Endothelial cell of umbilical vein (primary cell): ENCODE results near the gene P4HB. TPM values are rescaled to one million over a fixed set of nuclear protein-coding genes. Genes with fewer than 3 reads are reported as not detected.

Experiments
- BruUV-seq: library from RNA; stranded (reverse); fragments of 400-500 nt; replicated peaks from 2 replicates; lab custom pipeline; 2021; lab: Mats Ljungman, UMichigan
- CTCF ChIA-PET: fragments of 300-600, 350-600 bp; sonication (Branson Sonifier 250); formaldehyde crosslinking; loops from one replicate; lab custom pipeline; 2021; ENCODE audit warnings: antibody characterized with exemption, inconsistent platforms; lab: Charles Lee
- POLR2A ChIA-PET: fragments of 300-600, 350-600 bp; sonication (Branson Sonifier 250); formaldehyde crosslinking; loops from one replicate; lab custom pipeline; 2021; ENCODE audit warnings: antibody characterized with exemption, inconsistent platforms; lab: Charles Lee
- DNase-seq: peaks from one replicate; pipeline ENCODE4 v3.0.0-alpha.2; 2011; ENCODE audit warnings: low read depth, low spot score
- FAIRE-seq: peaks from 2 replicates; lab custom pipeline; 2011; peaks lifted over from hg19 to GRCh38; lab: Jason Lieb, UNC
- H2AFZ ChIP-seq: 2 replicates; pipeline ENCODE4 v1.6.0; 2012; ENCODE audit warnings: low read depth, low read length, control low read depth, inconsistent platforms
- H3K27ac ChIP-seq: 2 replicates; pipeline ENCODE4 v1.5.1; 2011; ENCODE audit warnings: low read depth, mild to moderate bottlenecking, control low read depth, low read length, moderate library complexity; ENCODE audit not compliant: insufficient read depth
- H3K27me3 ChIP-seq, 2 experiments: 2 replicates each; pipeline versions ENCODE4 v1.6.0 to v1.6.1; 2011; ENCODE audit warnings: low read length in 2 of 2, mixed read lengths in 1 of 2; ENCODE audit not compliant: control insufficient read depth in 2 of 2, insufficient read depth in 2 of 2
- H3K36me3 ChIP-seq, 2 experiments: 2 replicates in 1 of 2; 3 replicates in 1 of 2; pipeline ENCODE4 v1.5.1; 2011; ENCODE audit warnings: low read length in 2 of 2, mild to moderate bottlenecking in 1 of 2, moderate library complexity in 1 of 2; ENCODE audit not compliant: control insufficient read depth in 2 of 2, insufficient read depth in 2 of 2; ENCODE audit errors: extremely low read depth in 1 of 2
- H3K4me1 ChIP-seq: 3 replicates; pipeline ENCODE4 v1.5.1; 2011; ENCODE audit warnings: mild to moderate bottlenecking, low read length; ENCODE audit not compliant: control insufficient read depth, insufficient read depth; ENCODE audit errors: extremely low read depth
- H3K4me2 ChIP-seq: 2 replicates; pipeline ENCODE4 v1.6.1; 2011; ENCODE audit warnings: low read length, control low read depth, mixed read lengths; ENCODE audit not compliant: insufficient read depth
- H3K4me3 ChIP-seq, 3 experiments: fragments of 200-600 bp in 1 of 3; sonication (generic), shearing (Covaris generic) in 1 of 3; replicated peaks in 1 of 3; 2 replicates each; pipeline ENCODE4 v1.5.1; 2011 to 2016; ENCODE audit warnings: control low read depth in 3 of 3, low read length in 3 of 3, mild to moderate bottlenecking in 2 of 3, inconsistent platforms in 1 of 3, low read depth in 1 of 3, moderate library complexity in 1 of 3; ENCODE audit not compliant: insufficient read depth in 1 of 3
- H3K79me2 ChIP-seq: 2 replicates; pipeline ENCODE4 v1.6.0; 2012; ENCODE audit warnings: low read length, inconsistent platforms; ENCODE audit not compliant: control insufficient read depth, insufficient read depth
- H3K9ac ChIP-seq: replicated peaks from 2 replicates; pipeline ENCODE3; 2011; ENCODE audit warnings: low read length, control low read depth; ENCODE audit not compliant: insufficient read depth; ENCODE audit errors: extremely low read depth
- H3K9me1 ChIP-seq: replicated peaks from 3 replicates; pipeline ENCODE4 v1.6.0; 2011; ENCODE audit warnings: mild to moderate bottlenecking, low read length; ENCODE audit not compliant: control insufficient read depth, insufficient read depth; ENCODE audit errors: extremely low read depth
- H3K9me3 ChIP-seq: replicated peaks from 2 replicates; pipeline ENCODE4 v1.5.1; 2012; ENCODE audit warnings: low read length, inconsistent platforms; ENCODE audit not compliant: control insufficient read depth, insufficient read depth
- H4K20me1 ChIP-seq: replicated peaks from 2 replicates; pipeline ENCODE3; 2011; ENCODE audit warnings: mild to moderate bottlenecking, low read length; ENCODE audit not compliant: control insufficient read depth, insufficient read depth; ENCODE audit errors: extremely low read depth
- EZH2 ChIP-seq: IDR thresholded peaks from 2 replicates; pipeline ENCODE4 v1.6.1; 2012; ENCODE audit warnings: borderline replicate concordance, low read depth, mild to moderate bottlenecking, moderate library complexity, low read length, inconsistent platforms; ENCODE audit not compliant: severe bottlenecking
- FOS ChIP-seq: IDR thresholded peaks from 2 replicates; pipeline ENCODE4 v1.6.1; 2011; ENCODE audit warnings: mild to moderate bottlenecking, low read length, moderate library complexity, borderline replicate concordance; ENCODE audit not compliant: insufficient read depth
- GATA2 ChIP-seq: IDR thresholded peaks from 2 replicates; pipeline ENCODE4 v1.7.0; 2011; ENCODE audit warnings: low read depth, mild to moderate bottlenecking, moderate library complexity, mixed read lengths, low read length; ENCODE audit not compliant: insufficient read length, insufficient read depth
- JUN ChIP-seq: IDR thresholded peaks from 2 replicates; pipeline ENCODE4 v1.6.1; 2011; ENCODE audit warnings: borderline replicate concordance, low read depth; ENCODE audit not compliant: insufficient read length, insufficient read depth
- MYC ChIP-seq: IDR thresholded peaks from one replicate; pipeline ENCODE4 v1.6.1; 2011; ENCODE audit warnings: mild to moderate bottlenecking, low read depth, low read length
- POLR2A ChIP-seq: IDR thresholded peaks from 2 replicates; pipeline ENCODE4 v1.6.1; 2012; ENCODE audit warnings: low read depth, mild to moderate bottlenecking, control low read depth, low read length
- POLR2AphosphoS5 ChIP-seq: IDR thresholded peaks from 2 replicates; pipeline ENCODE4 v1.6.1; 2012; ENCODE audit warnings: low read depth, mild to moderate bottlenecking, control low read depth, low read length, moderate library complexity; ENCODE audit not compliant: insufficient read depth
- dilution Hi-C: fragments of 300-500 bp; cut with MboI; formaldehyde crosslinking; loops from one replicate; pipeline ENCODE4 v1.15.0; 2019; ENCODE audit warnings: low sequenced_read_pairs; ENCODE audit not compliant: extremely low pct_ligation_motif_present
- intact Hi-C: fragments of 100-400 bp; cut with micrococcal nuclease; formaldehyde crosslinking; loops from one replicate; pipeline ENCODE4 v1.10.0; 2022
- polyA plus RNA-seq, 4 experiments: library from polyadenylated mRNA; depleted of rRNA in 3 of 4; stranded (reverse) in 3 of 4; unstranded in 1 of 4; fragments of >200 nt; gene quantifications; 2 replicates each; pipeline versions ENCODE4 v1.2.1 to v1.2.3, GENCODE V29; 2011 to 2012; ENCODE audit warnings: missing spikeins in 1 of 4
- total RNA-seq: library from RNA; stranded (reverse); gene quantifications from 2 replicates; pipeline ENCODE4 v1.2.3, GENCODE V29; 2021
- TF ChIP-seq, protein P1 (sequence below): IDR thresholded peaks from 2 replicates; pipeline ENCODE4 v1.6.1; 2011; ENCODE audit not compliant: insufficient read depth, insufficient read length
- TF ChIP-seq, protein P2 (sequence below), 2 donors: IDR thresholded peaks; 1 replicate in 1 of 2; 2 replicates in 1 of 2; pipeline ENCODE4 v1.5.1; 2011; ENCODE audit warnings: low read length in 2 of 2, mild to moderate bottlenecking in 2 of 2, moderate library complexity in 2 of 2, control low read depth in 1 of 2, inconsistent platforms in 1 of 2, low read depth in 1 of 2; ENCODE audit not compliant: insufficient read depth in 1 of 2; ENCODE audit errors: extremely low read depth in 1 of 2

P4HB gene
- total and polyA plus RNA-seq, 2 donors (not counting 3 experiments of a cell fraction or from before 2014, with no cell fraction given) = 201 to 988 TPM

DNA sequence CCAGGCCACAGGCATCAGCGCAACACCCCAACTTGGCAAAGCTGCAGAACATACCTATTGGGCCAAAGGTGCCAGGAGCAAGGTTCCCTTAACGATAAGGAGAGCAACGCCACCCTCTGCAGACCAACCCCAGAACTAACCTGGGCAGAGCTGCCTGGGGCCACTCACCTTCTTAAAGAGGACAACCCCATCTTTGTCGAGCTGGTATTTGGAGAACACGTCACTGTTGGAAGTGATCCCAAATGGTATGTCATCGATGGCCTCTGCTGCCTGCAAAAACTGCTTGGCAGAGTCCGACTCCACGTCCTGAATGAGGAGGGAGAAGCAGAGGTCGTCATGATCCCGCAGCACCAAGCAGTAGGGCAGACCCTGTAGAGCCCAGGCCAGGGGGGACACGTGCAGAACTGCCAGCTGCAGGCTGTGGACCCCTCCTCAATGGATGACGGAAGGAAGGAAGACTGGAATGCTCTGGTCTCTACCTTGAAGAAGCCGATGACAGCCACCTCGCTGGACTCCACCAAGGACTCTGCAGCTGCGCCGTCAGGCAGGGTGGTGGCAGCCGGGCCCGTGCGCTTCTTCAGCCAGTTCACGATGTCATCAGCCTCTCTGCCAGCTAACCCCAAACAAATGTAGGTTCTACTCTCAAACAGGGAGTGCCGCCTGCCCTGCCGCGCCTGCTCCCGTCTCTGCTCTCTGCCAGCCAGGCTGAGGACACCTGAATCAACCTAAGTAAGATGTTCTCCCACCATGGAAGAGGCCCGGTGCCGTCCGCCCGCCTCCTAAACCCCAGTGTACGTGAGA is 5.2 kb downstream of the P4HB start:
- no peaks in the 10 kb centered on the region for H4K20me1 ChIP-seq
- H3K4me3 ChIP-seq = no peak overlapping the region
- ChIA-PET POLR2A (no interaction called here), CTCF (interaction anchor here (1.0 to 1.5 kb wide), 2 partner anchors 10 to 104 kb away, joined by 3 read pairs; no protein-coding TSS in a partner anchor)
- intact Hi-C loops (no loop called here), dilution Hi-C loops (no loop called here)
- H3K9me3 ChIP-seq = no peaks in the 10 kb centered on the region
- no peaks in the 10 kb centered on the region for H3K9me1 ChIP-seq
- peaks cover 66% of the 10 kb centered on the region for H3K79me2 ChIP-seq
- FAIRE-seq = no peak
- peaks cover 16% of the 10 kb centered on the region for H3K4me1 ChIP-seq
- no TSS peak for BruUV-seq
- TF ChIP-seq GATA2 (no peak), MYC (no peak), EZH2 (no peak), POLR2AphosphoS5 (no peak), POLR2A (no peak), JUN (no peak), FOS (no peak)
- TF ChIP-seq, protein P1, sequence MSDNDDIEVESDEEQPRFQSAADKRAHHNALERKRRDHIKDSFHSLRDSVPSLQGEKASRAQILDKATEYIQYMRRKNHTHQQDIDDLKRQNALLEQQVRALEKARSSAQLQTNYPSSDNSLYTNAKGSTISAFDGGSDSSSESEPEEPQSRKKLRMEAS = no peak
- TF ChIP-seq, protein P2, sequence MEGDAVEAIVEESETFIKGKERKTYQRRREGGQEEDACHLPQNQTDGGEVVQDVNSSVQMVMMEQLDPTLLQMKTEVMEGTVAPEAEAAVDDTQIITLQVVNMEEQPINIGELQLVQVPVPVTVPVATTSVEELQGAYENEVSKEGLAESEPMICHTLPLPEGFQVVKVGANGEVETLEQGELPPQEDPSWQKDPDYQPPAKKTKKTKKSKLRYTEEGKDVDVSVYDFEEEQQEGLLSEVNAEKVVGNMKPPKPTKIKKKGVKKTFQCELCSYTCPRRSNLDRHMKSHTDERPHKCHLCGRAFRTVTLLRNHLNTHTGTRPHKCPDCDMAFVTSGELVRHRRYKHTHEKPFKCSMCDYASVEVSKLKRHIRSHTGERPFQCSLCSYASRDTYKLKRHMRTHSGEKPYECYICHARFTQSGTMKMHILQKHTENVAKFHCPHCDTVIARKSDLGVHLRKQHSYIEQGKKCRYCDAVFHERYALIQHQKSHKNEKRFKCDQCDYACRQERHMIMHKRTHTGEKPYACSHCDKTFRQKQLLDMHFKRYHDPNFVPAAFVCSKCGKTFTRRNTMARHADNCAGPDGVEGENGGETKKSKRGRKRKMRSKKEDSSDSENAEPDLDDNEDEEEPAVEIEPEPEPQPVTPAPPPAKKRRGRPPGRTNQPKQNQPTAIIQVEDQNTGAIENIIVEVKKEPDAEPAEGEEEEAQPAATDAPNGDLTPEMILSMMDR (IDR thresholded peaks at IDR 0.05; ENCODE audit: extremely low read depth in 1 of 2, insufficient read depth in 1 of 2, low read depth in 1 of 2, low read length in 2 of 2) = no peak
- DNase-seq = no peak
- no peaks in the 10 kb centered on the region for H3K27me3 ChIP-seq
- H2AFZ ChIP-seq = no peak overlapping the region
- no peak overlapping the region for H3K4me2 ChIP-seq
- H3K36me3 ChIP-seq = peaks cover 17 to 56% of the 10 kb centered on the region in 2 experiments
- no peak overlapping the region for H3K27ac ChIP-seq
- H3K9ac ChIP-seq = no peak overlapping the region
